ENCODE data around the gene SELENOM.
"Not testable (repeated sequence)": the region's sequence is repeated elsewhere in the genome, so short reads cannot be mapped to it uniquely, and the experiment has no call there.

The SELENOM gene

GRCh38 chr22:31090217-31091085, 16.9 kb downstream of the SELENOM start:
- DNase-seq = no peak

- DNase-seq = no peak
Observed at GRCh38 chr22:31089160-31090100, 17.9 kb downstream of the SELENOM start.

- DNase-seq = no peak
Observed at GRCh38 chr22:31088233-31088986, 19.0 kb downstream of the SELENOM start.

- no peak for DNase-seq
Observed at GRCh38 chr22:31087744-31088215, 19.6 kb downstream of the SELENOM start.

GRCh38 chr22:31086703-31087330, 20.6 kb downstream of the SELENOM start:
- no peak for DNase-seq

GRCh38 chr22:31085928-31086327, 21.4 kb downstream of the SELENOM start:
- DNase-seq = no peak

GRCh38 chr22:31085493-31085824, 21.9 kb downstream of the SELENOM start:
- no peak for DNase-seq

- DNase-seq = peak; percentile 89
Observed at GRCh38 chr22:31084811-31085492, 22.4 kb downstream of the SELENOM start.

GRCh38 chr22:31083923-31084810, 23.2 kb downstream of the SELENOM start:
- no peak for DNase-seq

GRCh38 chr22:31083377-31083768, 24.0 kb downstream of the SELENOM start:
- DNase-seq = no peak

- peak; percentile 55 for DNase-seq
Observed at GRCh38 chr22:31082606-31083376, 24.6 kb downstream of the SELENOM start.

GRCh38 chr22:31081963-31082605, 25.3 kb downstream of the SELENOM start:
- DNase-seq = peak; percentile 50

GRCh38 chr22:31080848-31081649, 26.3 kb downstream of the SELENOM start, which contains the start of gene SMTN:
SMTN (plus strand) TSS chr22:31081318; CDS start chr22:31083259, 1,941 bp downstream.
- DNase-seq = peak; percentile 88

- no peak for DNase-seq
Observed at GRCh38 chr22:31080164-31080847, 27.1 kb downstream of the SELENOM start.

- no peak for DNase-seq
Observed at GRCh38 chr22:31079095-31079642, 28.2 kb downstream of the SELENOM start.

- DNase-seq = not testable (repeated sequence)
Observed at GRCh38 chr22:31078389-31078788, 29.0 kb downstream of the SELENOM start.

GRCh38 chr22:31077681-31078080, 29.7 kb downstream of the SELENOM start:
- no peak for DNase-seq
